Rectal smooth muscle tissue (tissue), 1 donor: ENCODE data around the gene SLC36A1.

Source experiments
- H3K27ac ChIP-seq: one replicate; pipeline ENCODE4 v1.7.0; 2013; ENCODE audit warnings: low read depth, low read length, inconsistent platforms
- H3K27me3 ChIP-seq: one replicate; pipeline ENCODE4 v1.7.0; 2013; ENCODE audit warnings: low read length; ENCODE audit not compliant: control insufficient read depth, insufficient read depth
- H3K36me3 ChIP-seq: one replicate; pipeline ENCODE4 v1.7.0; 2013; ENCODE audit warnings: low read length; ENCODE audit not compliant: control insufficient read depth, insufficient read depth
- H3K4me1 ChIP-seq: one replicate; pipeline ENCODE4 v1.7.0; 2013; ENCODE audit warnings: low read length; ENCODE audit not compliant: control insufficient read depth, insufficient read depth
- H3K4me3 ChIP-seq: one replicate; pipeline ENCODE4 v1.7.0; 2013; ENCODE audit warnings: low read length
- H3K9ac ChIP-seq: one replicate; pipeline ENCODE4 v1.7.0; 2013; ENCODE audit warnings: low read length

The SLC36A1 gene

GRCh38 chr5:151430731-151431130 lies 16.7 kb upstream of the SLC36A1 start:
- H3K27ac ChIP-seq: no peak overlapping the region
- H3K9ac ChIP-seq: no peak overlapping the region
- no peak overlapping the region for H3K4me3 ChIP-seq
- no peaks in the 10 kb centered on the region for H3K36me3 ChIP-seq
- no peaks in the 10 kb centered on the region for H3K4me1 ChIP-seq
- H3K27me3 ChIP-seq: no peaks in the 10 kb centered on the region

DNA sequence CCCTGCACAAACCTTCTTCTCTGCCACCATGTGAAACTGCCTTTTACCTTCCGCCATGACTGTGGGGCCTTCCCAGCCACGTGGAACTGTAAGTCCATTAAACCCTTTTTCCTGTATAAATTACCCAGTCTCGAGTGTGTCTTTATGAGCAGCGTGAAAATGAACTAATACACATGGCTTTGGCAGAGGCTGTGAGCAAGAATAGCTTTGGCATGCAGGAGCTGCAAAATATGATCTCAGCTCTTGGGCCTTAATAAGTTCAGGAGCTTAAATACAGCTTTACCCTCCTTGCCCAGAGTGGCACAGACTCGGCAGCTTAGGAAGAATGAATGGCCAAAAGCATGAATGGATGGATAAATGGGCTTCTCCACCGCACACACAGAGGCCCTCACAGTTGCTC lies 15.7 kb upstream of the SLC36A1 start:
- no peaks in the 10 kb centered on the region for H3K4me1 ChIP-seq
- H3K9ac ChIP-seq: no peak overlapping the region
- no peak overlapping the region for H3K27ac ChIP-seq
- H3K27me3 ChIP-seq: no peaks in the 10 kb centered on the region
- H3K36me3 ChIP-seq: no peaks in the 10 kb centered on the region
- H3K4me3 ChIP-seq: no peak overlapping the region

- no peaks in the 10 kb centered on the region for H3K4me1 ChIP-seq
- no peaks in the 10 kb centered on the region for H3K27me3 ChIP-seq
- no peak overlapping the region for H3K4me3 ChIP-seq
- no peak overlapping the region for H3K9ac ChIP-seq
- H3K27ac ChIP-seq: no peak overlapping the region
- H3K36me3 ChIP-seq: no peaks in the 10 kb centered on the region
Observed at GRCh38 chr5:151432210-151432609, 15.2 kb upstream of the SLC36A1 start.

GRCh38 chr5:151434570-151435237 lies 12.7 kb upstream of the SLC36A1 start:
- Histone ChIP-seq H3K27me3 (no peaks in the 10 kb centered on the region), H3K9ac (no peak overlapping the region), H3K4me3 (no peak overlapping the region), H3K4me1 (no peaks in the 10 kb centered on the region), H3K27ac (no peak overlapping the region), H3K36me3 (no peaks in the 10 kb centered on the region)

DNA sequence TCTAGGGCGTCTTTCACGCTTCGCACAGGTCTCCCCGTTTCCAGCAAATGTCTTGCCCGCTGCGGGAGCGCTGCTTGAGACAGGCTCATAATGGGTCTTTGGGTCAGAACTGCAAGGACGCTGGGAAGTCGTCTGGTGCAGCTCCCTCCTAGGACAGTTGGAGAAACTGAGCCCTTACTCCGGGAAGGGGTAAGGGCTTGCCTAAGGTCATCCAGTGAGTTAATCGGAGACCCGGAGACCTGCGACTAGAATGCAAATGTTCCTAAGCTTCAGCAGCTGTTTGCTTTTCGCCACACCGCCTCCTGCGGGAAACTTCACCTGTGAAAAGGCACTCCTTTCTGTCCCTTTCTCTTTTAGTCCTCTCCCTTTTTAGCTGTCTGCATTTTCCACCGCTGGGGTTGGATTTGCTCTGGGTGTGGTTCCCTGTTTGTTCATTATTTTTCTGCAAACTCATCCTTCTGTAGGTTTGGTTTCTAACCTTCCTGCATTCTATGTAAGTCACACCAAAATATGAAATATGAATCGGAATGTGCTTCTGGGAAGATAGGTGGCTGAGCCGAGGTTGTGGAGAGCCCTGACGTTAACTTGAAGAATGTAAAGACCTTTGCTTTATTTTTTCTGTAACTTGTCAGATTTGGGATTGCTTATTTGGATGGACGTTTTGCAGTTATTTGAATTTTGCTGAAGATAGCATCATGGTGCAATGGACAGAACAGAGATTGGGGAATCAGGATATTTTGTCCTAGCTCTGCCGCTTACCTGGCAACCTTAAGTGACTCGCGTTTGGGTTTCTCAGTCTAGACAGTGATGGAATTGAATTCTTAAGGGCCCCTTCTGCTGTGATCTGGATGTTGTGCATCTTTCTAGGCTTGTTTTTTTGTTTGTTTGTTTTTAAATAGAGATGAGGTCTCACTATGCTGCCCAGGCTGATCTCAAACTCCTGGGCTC lies 909 bp downstream of the SLC36A1 start:
- Histone ChIP-seq H3K4me1 (peaks cover 2% of the 10 kb centered on the region), H3K27ac (no peak overlapping the region), H3K27me3 (no peaks in the 10 kb centered on the region), H3K9ac (peak overlapping the region; percentile 59), H3K4me3 (peak overlapping the region; percentile 93), H3K36me3 (no peaks in the 10 kb centered on the region)

DNA sequence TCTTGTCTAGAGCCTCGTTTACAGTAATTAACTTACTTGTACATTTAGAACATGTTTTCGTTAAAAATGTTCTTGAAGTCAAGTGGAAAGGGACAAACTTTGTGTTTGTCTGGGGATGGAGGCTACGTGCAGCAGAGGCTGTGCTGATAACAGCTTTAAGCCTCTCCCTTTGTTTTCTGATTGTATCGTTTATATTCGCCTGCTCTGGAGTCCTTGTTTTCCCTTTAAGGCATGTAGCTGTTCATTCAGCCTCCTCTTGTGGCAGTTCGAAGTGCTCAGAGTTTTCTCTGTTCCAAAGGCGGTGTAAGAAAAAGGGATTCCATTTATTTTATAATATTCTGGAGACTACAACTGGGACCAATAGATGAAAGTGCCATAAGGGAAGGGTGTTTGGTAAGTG lies 1.9 kb downstream of the SLC36A1 start:
- Histone ChIP-seq H3K27me3 (no peaks in the 10 kb centered on the region), H3K4me1 (peaks cover 2% of the 10 kb centered on the region), H3K4me3 (no peak overlapping the region), H3K9ac (no peak overlapping the region), H3K36me3 (no peaks in the 10 kb centered on the region), H3K27ac (no peak overlapping the region)

DNA sequence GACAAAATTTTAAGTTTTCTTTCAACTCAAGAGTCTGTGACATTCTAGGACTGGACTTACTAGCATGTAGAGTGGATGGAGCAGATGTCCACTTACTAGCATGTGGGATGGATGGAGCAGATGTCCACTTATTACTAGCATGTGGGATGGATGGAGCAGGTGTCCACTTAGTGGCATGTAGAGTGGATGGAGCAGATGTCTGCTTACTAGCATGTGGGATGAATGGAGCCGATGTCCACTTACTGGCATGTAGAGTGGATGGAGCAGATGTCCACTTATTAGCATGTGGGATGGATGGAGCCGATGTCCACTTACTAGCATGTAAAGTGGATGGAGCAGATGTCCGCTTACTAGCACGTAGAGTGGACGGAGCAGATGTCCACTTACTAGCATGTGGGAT lies 2.4 kb downstream of the SLC36A1 start:
- Histone ChIP-seq H3K27ac (no peak overlapping the region), H3K36me3 (no peaks in the 10 kb centered on the region), H3K27me3 (no peaks in the 10 kb centered on the region), H3K9ac (no peak overlapping the region), H3K4me3 (no peak overlapping the region), H3K4me1 (peaks cover 2% of the 10 kb centered on the region)

DNA sequence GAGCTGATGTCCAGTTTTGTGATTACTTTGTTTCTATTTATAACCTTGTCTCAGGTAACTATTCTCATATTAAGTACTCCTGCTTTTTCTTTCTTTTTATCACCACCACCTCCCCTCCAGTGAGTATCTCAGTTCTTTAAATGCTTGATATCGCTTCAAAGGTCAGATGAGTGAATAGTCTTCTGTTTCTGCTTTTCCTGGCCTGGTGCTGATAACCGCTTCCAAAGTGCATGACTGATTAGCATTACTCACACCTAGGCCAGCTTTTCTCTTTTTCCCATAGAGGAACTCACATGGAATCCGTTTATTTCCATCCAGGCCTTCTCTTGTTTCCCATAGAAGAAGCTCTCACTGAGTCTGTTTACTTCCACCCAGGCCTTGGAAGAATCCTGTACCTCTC lies 3.2 kb downstream of the SLC36A1 start:
- Histone ChIP-seq H3K27me3 (no peaks in the 10 kb centered on the region), H3K4me3 (no peak overlapping the region), H3K4me1 (peaks cover 2% of the 10 kb centered on the region), H3K36me3 (no peaks in the 10 kb centered on the region), H3K9ac (no peak overlapping the region), H3K27ac (no peak overlapping the region)

DNA sequence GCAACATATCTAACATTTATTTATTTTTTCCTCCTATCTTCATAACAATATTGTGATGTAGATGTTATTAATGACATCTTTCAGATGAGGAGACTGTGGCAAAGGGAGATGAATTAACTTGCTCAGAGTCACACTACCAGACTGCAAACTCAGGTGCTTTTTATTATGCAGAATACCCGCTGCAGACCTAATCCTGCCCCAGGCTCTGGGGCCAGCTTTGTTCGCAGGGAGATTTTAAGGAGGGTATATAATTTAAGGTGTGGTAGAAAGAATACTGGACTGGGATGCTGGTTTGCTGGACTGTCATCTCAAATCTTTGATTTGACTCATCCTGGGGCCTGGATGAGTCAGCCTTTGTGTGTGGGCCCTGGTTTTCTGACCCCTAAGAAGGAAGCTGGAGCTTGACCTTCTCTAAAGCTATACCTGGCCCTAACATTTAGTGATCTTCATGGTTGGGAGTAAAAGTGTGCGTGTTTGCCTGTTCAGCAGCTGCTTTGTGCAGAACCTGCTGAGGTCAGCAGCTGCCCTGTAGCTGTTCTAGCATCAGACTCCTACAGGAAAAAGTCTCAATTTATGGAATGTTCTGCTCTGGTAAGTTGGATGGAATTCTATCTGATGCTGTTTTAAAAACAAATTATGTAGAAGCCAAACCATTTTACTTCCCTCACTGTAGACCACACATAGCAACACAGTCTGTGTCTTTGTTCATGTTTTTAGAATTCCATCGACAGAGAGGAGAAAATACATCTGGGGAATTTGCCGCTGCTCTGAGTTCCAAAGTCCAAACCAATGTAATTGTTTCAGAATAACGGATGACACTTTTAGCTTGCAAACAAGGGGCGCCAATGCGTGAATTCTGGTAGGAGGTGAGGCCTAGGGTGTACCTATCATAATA lies 4.5 kb downstream of the SLC36A1 start:
- no peak overlapping the region for H3K27ac ChIP-seq

DNA sequence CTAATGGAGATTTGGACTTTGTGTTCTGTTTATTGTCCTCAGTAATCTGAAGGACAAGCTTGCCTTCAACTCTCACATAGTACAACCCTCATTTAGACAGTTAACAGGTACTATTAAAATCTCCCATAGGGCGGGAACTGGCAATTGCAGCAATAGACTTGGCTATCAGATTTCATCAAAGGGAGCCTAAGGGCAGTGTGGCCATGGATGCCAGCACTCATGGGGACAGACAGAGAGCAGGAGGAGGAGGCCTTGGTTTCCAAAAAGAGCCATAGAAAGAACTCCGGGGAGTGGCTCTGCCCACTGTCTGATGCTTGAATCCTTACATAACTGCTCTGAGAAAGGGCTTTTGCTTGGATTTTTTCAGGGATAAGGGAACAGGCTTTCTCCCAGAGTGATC lies 6.8 kb downstream of the SLC36A1 start:
- Histone ChIP-seq H3K9ac (no peak overlapping the region), H3K36me3 (peaks cover 4% of the 10 kb centered on the region), H3K27me3 (no peaks in the 10 kb centered on the region), H3K4me1 (no peaks in the 10 kb centered on the region), H3K4me3 (no peak overlapping the region), H3K27ac (no peak overlapping the region)

More for the DNA sequence above, 4.5 kb downstream of the SLC36A1 start:
- H3K9ac ChIP-seq: no peak overlapping the region
- peaks cover 2% of the 10 kb centered on the region for H3K4me1 ChIP-seq
- H3K36me3 ChIP-seq: no peaks in the 10 kb centered on the region
- no peaks in the 10 kb centered on the region for H3K27me3 ChIP-seq
- no peak overlapping the region for H3K4me3 ChIP-seq

DNA sequence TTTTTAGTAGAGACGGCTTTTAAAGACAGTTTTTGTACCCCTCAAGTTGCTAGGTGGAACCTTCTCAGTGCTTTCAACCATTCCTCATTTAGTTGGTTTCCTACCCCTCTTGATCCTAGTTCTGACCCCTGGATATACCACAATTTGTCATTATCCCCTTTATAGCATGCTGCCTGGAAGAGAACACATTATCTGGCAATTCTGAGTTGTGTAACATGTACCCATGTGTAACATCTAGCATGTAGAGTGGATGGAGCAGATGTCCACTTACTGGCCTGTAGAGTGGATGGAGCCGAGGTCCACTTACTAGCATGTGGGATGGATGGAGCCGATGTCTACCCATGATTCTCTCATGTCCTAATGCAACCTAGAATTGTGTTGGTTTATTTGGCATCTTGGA lies 7.5 kb downstream of the SLC36A1 start:
- Histone ChIP-seq H3K4me1 (no peaks in the 10 kb centered on the region), H3K27me3 (no peaks in the 10 kb centered on the region), H3K36me3 (peaks cover 4% of the 10 kb centered on the region), H3K27ac (no peak overlapping the region), H3K4me3 (no peak overlapping the region), H3K9ac (no peak overlapping the region)

- Histone ChIP-seq H3K4me1 (no peaks in the 10 kb centered on the region), H3K36me3 (peaks cover 4% of the 10 kb centered on the region), H3K27ac (no peak overlapping the region), H3K9ac (no peak overlapping the region), H3K4me3 (no peak overlapping the region), H3K27me3 (no peaks in the 10 kb centered on the region)
Observed at GRCh38 chr5:151456321-151456940, 9.0 kb downstream of the SLC36A1 start.
